H1 (cell line): ENCODE data around the gene NMT1. TPM values are rescaled to one million over a fixed set of nuclear protein-coding genes. Genes with fewer than 3 reads are reported as not detected.

Experiments used
- EGR1 ChIP-seq: IDR thresholded peaks from 2 replicates; pipeline ENCODE4 v1.6.1; 2011; ENCODE audit warnings: low read depth, low read length, borderline replicate concordance
- HDAC6 ChIP-seq: IDR thresholded peaks from one replicate; pipeline ENCODE4 v1.7.1; 2012; ENCODE audit warnings: low read depth, mild to moderate bottlenecking, inconsistent platforms, low read length, moderate library complexity
- polyA plus RNA-seq, 7 experiments: library from polyadenylated mRNA; depleted of rRNA in 3 of 7; stranded (reverse) in 5 of 7; unstranded in 2 of 7; fragments of >200 nt in 5 of 7; fragments of 200-250 nt in 2 of 7; gene quantifications; 1 replicate in 5 of 7; 2 replicates in 1 of 7; 4 replicates in 1 of 7; pipeline versions ENCODE4 v1.2.1 to v1.2.3, GENCODE V29; 2011 to 2013; ENCODE audit warnings: missing spikeins in 2 of 7, mixed read lengths in 2 of 7
- total RNA-seq: library from RNA; stranded (reverse); fragmentation: NEBNext Ultra II Directional; extraction: Animal tissue kit (Norgen Biotek cat#: 25700); gene quantifications from 2 replicates; pipeline ENCODE4 v1.2.1, GENCODE V29; 2021

The NMT1 gene
- total and polyA plus RNA-seq, 2 of the 8 experiments (the other 6 are each of a cell fraction or from before 2014, with no cell fraction given) = 42.9 to 149 TPM

- TF ChIP-seq EGR1 (no peak), HDAC6 (no peak)
Observed at GRCh38 chr17:45137561-45138305, 76.6 kb downstream of the NMT1 start (continued).
